ENCODE data around the gene SRGAP1. TPM values are rescaled to one million over a fixed set of nuclear protein-coding genes. Genes with fewer than 3 reads are reported as not detected.

SRGAP1 gene
- total RNA-seq, 4 donors from 2014 or later: 7.6 to 17.5 (median 14.6) TPM

DNA sequence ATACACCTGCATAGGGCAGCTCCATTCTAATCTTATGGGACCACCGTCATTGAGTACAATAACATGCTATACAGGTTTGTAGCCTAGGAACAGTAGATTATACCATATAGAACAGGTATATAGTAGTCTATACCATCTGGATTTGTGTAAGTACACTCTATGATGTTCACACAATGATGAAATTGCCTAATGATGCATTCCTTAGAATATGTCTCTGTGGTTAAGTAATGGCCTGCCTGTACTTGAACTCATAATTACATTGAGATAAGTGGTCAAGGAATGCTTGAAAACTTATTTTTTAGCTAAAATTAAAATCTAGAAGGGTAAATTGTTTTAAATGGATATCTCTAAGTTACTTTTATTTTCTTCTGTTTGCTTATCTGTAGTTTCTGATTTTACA, 152.7 kb downstream of the SRGAP1 start:
- DNase-seq (ENCODE audit: extremely low spot score): no peak
- no peak overlapping the region for H3K27ac ChIP-seq (replicated peaks in 1 of 4)
- no peaks in the 10 kb centered on the region for H3K9me3 ChIP-seq
- H3K27me3 ChIP-seq: no peaks in the 10 kb centered on the region
- WGBS: 89% methylated on average over 1 of the region's 1 CpG
- no peak overlapping the region for H3K4me3 ChIP-seq
- TF ChIP-seq, protein P1, sequence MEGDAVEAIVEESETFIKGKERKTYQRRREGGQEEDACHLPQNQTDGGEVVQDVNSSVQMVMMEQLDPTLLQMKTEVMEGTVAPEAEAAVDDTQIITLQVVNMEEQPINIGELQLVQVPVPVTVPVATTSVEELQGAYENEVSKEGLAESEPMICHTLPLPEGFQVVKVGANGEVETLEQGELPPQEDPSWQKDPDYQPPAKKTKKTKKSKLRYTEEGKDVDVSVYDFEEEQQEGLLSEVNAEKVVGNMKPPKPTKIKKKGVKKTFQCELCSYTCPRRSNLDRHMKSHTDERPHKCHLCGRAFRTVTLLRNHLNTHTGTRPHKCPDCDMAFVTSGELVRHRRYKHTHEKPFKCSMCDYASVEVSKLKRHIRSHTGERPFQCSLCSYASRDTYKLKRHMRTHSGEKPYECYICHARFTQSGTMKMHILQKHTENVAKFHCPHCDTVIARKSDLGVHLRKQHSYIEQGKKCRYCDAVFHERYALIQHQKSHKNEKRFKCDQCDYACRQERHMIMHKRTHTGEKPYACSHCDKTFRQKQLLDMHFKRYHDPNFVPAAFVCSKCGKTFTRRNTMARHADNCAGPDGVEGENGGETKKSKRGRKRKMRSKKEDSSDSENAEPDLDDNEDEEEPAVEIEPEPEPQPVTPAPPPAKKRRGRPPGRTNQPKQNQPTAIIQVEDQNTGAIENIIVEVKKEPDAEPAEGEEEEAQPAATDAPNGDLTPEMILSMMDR (IDR thresholded peaks at IDR 0.05): no peak
- TF ChIP-seq POLR2A (IDR thresholded peaks at IDR 0.05; ENCODE audit: low read depth) (no peak), EP300 (IDR thresholded peaks at IDR 0.05) (no peak), POLR2AphosphoS5 (IDR thresholded peaks at IDR 0.05) (no peak)
- peaks cover 0 to 25% (median 22%) of the 10 kb centered on the region in 4 donors for H3K4me1 ChIP-seq
- no peaks in the 10 kb centered on the region for H3K36me3 ChIP-seq
- intact Hi-C loops (cut with DNase I): no loop called here

DNA sequence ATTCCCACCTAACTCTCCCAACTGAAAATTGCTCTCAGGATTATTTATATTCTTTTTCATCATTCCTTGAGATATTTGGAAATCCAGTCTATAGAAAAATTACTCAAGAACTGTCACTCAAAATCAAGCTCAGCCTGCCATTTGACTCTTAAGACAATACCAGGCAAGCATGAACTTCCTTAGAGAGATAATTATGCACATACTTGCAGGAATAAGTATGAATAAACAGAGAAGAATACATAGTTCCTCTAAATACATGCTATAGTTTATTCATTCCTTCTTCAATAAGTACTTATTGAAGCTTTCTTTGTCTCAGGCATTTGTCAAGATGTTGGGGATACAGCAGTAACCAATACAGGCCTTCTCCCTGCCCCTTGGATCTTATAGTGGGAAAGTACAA, 154.1 kb downstream of the SRGAP1 start:
- Histone ChIP-seq H3K36me3 (no peaks in the 10 kb centered on the region), H3K27me3 (no peaks in the 10 kb centered on the region), H3K27ac (replicated peaks in 1 of 4) (no peak overlapping the region), H3K4me3 (no peak overlapping the region), H3K9me3 (no peaks in the 10 kb centered on the region), H3K4me1 (peaks cover 0 to 14% (median 10%) of the 10 kb centered on the region in 4 donors)
- DNase-seq (ENCODE audit: extremely low spot score): no peak
- no peak for TF ChIP-seq POLR2AphosphoS5 (IDR thresholded peaks at IDR 0.05)
- TF ChIP-seq POLR2A (IDR thresholded peaks at IDR 0.05; ENCODE audit: low read depth): no peak
- no peak for TF ChIP-seq EP300 (IDR thresholded peaks at IDR 0.05)
- TF ChIP-seq, protein P1 (IDR thresholded peaks at IDR 0.05): no peak
- intact Hi-C loops (cut with DNase I): no loop called here

- no peaks in the 10 kb centered on the region for H3K9me3 ChIP-seq
- H3K4me3 ChIP-seq: no peak overlapping the region
- DNase-seq (ENCODE audit: extremely low spot score): no peak
- H3K27ac ChIP-seq (replicated peaks in 1 of 4): no peak overlapping the region
- TF ChIP-seq EP300 (IDR thresholded peaks at IDR 0.05) (no peak), POLR2A (IDR thresholded peaks at IDR 0.05; ENCODE audit: low read depth) (no peak), POLR2AphosphoS5 (IDR thresholded peaks at IDR 0.05) (no peak)
- TF ChIP-seq, protein P1 (IDR thresholded peaks at IDR 0.05): no peak
- no peaks in the 10 kb centered on the region for H3K27me3 ChIP-seq
- peaks cover 0 to 6% (median 3%) of the 10 kb centered on the region in 4 donors for H3K4me1 ChIP-seq
- WGBS: 96% methylated on average over 3 of the region's 3 CpGs
- no peaks in the 10 kb centered on the region for H3K36me3 ChIP-seq
- intact Hi-C loops (cut with DNase I): no loop called here
Measured at GRCh38 chr12:63999853-64000252, 155.4 kb downstream of the SRGAP1 start.

- Histone ChIP-seq H3K9me3 (no peaks in the 10 kb centered on the region), H3K36me3 (no peaks in the 10 kb centered on the region), H3K27ac (replicated peaks in 1 of 4) (no peak overlapping the region), H3K4me3 (no peak overlapping the region), H3K27me3 (no peaks in the 10 kb centered on the region), H3K4me1 (peaks cover 0 to 5% (median 0%) of the 10 kb centered on the region in 4 donors)
- intact Hi-C loops (cut with DNase I): no loop called here
- no peak for DNase-seq (ENCODE audit: extremely low spot score)
- no peak for TF ChIP-seq EP300 (IDR thresholded peaks at IDR 0.05)
- TF ChIP-seq POLR2AphosphoS5 (IDR thresholded peaks at IDR 0.05): no peak
- no peak for TF ChIP-seq POLR2A (IDR thresholded peaks at IDR 0.05; ENCODE audit: low read depth)
Measured at GRCh38 chr12:64001439-64001838, 156.9 kb downstream of the SRGAP1 start.

GRCh38 chr12:64004641-64005040, 160.1 kb downstream of the SRGAP1 start:
- DNase-seq (ENCODE audit: extremely low spot score): no peak
- no peaks in the 10 kb centered on the region for H3K27me3 ChIP-seq
- intact Hi-C loops (cut with DNase I): no loop called here
- TF ChIP-seq, protein P1 (IDR thresholded peaks at IDR 0.05): no peak
- TF ChIP-seq EP300 (IDR thresholded peaks at IDR 0.05): no peak
- no peak for TF ChIP-seq POLR2A (IDR thresholded peaks at IDR 0.05; ENCODE audit: low read depth)
- no peak for TF ChIP-seq POLR2AphosphoS5 (IDR thresholded peaks at IDR 0.05)
- H3K9me3 ChIP-seq: no peaks in the 10 kb centered on the region
- H3K4me1 ChIP-seq: peaks cover 0 to 6% (median 4%) of the 10 kb centered on the region in 4 donors
- H3K4me3 ChIP-seq: no peak overlapping the region
- WGBS: 100% methylated on average over 2 of the region's 3 CpGs
- no peaks in the 10 kb centered on the region for H3K36me3 ChIP-seq
- no peak overlapping the region for H3K27ac ChIP-seq (replicated peaks in 1 of 4)
